Epithelial cell of esophagus (primary cell): ENCODE data around the gene KRTAP10-5.
"Not testable (repeated sequence)": the region's sequence is repeated elsewhere in the genome, so short reads cannot be mapped to it uniquely, and the experiment has no call there.

ENCODE experiments used
- DNase-seq: peaks from one replicate; pipeline ENCODE4 v3.0.0; 2010; ENCODE audit warnings: low read depth
- H3K4me3 ChIP-seq: 2 replicates; pipeline ENCODE4 v1.5.1; 2011; ENCODE audit warnings: mild to moderate bottlenecking, low read length, control low read depth
- CTCF ChIP-seq: IDR thresholded peaks from 2 replicates; pipeline ENCODE4 v1.5.1; 2011; ENCODE audit warnings: low read depth, mild to moderate bottlenecking, low read length, control low read depth, inconsistent platforms; ENCODE audit not compliant: insufficient read depth; ENCODE audit errors: missing control alignments

The KRTAP10-5 gene

GRCh38 chr21:44614961-44615391 is 34.6 kb upstream of the KRTAP10-5 start:
- no peak overlapping the region for H3K4me3 ChIP-seq
- no peak for TF ChIP-seq CTCF
- no peak for DNase-seq

- H3K4me3 ChIP-seq: no peak overlapping the region
- TF ChIP-seq CTCF: no peak
- no peak for DNase-seq
These were observed 33.8 kb upstream of the KRTAP10-5 start for GRCh38 chr21:44614161-44614631.

- DNase-seq: no peak
- TF ChIP-seq CTCF: no peak
- H3K4me3 ChIP-seq: no peak overlapping the region
These were observed 33.2 kb upstream of the KRTAP10-5 start for GRCh38 chr21:44613386-44614155.

- TF ChIP-seq CTCF: no peak
- DNase-seq: no peak
- no peak overlapping the region for H3K4me3 ChIP-seq
These were observed 32.3 kb upstream of the KRTAP10-5 start for GRCh38 chr21:44612669-44613229.

GRCh38 chr21:44612029-44612486 is 31.7 kb upstream of the KRTAP10-5 start, which contains the start of gene KRTAP10-8:
KRTAP10-8 (plus strand) TSS chr21:44612079; CDS start chr21:44612101, 22 bp downstream.
- H3K4me3 ChIP-seq: no peak within 1 kb of the TSS
- no peak for TF ChIP-seq CTCF
- DNase-seq: no peak

- TF ChIP-seq CTCF: no peak
- no peak for DNase-seq
- no peak overlapping the region for H3K4me3 ChIP-seq
These were observed 31.1 kb upstream of the KRTAP10-5 start for GRCh38 chr21:44611551-44611950.

- H3K4me3 ChIP-seq, DNase-seq: not testable (repeated sequence)
These were observed 29.9 kb upstream of the KRTAP10-5 start for GRCh38 chr21:44610157-44610843.
